ENCODE data around the gene SSBP3. TPM values are rescaled to one million over a fixed set of nuclear protein-coding genes. Genes with fewer than 3 reads are reported as not detected.
A peak's percentile ranks its signal among the peaks of the same experiment; 100 is the strongest.

SSBP3 gene
- total RNA-seq, 4 donors from 2014 or later: 28.7 to 162 (median 37.0) TPM

- 96 to 100% methylated on average over 2 to 5 of the region's 5 CpGs for WGBS, 2 donors (ENCODE audit: low coverage in 1 of 2)
- TF ChIP-seq CTCF (IDR thresholded peaks at IDR 0.05) (no peak), EP300 (IDR thresholded peaks at IDR 0.05; ENCODE audit: low read depth) (no peak), POLR2A (IDR thresholded peaks at IDR 0.05) (no peak), POLR2AphosphoS5 (IDR thresholded peaks at IDR 0.05) (no peak)
- H3K9me3 ChIP-seq: no peaks in the 10 kb centered on the region
- in situ Hi-C loops (cut with MboI; ENCODE audit: low pct_ligation_motif_present in 1 of 4, low pct_unique_long_range_greater_than_20kb in 1 of 4, low sequenced_read_pairs in 3 of 4): no loop called here
- no peaks in the 10 kb centered on the region for H3K36me3 ChIP-seq
- no peak overlapping the region for H3K27ac ChIP-seq
- intact Hi-C loops (cut with DNase I; ENCODE audit: low total_unique reads): no loop called here
- H3K4me3 ChIP-seq: no peak overlapping the region
- DNase-seq: no peak
- H3K4me1 ChIP-seq: peaks cover 27 to 36% (median 33%) of the 10 kb centered on the region in 4 donors
- H3K27me3 ChIP-seq: no peaks in the 10 kb centered on the region
Observed at GRCh38 chr1:54302549-54302948, 103.6 kb downstream of the SSBP3 start.

GRCh38 chr1:54301497-54301896 is 104.7 kb downstream of the SSBP3 start:
- in situ Hi-C loops (cut with MboI; ENCODE audit: low pct_ligation_motif_present in 1 of 4, low pct_unique_long_range_greater_than_20kb in 1 of 4, low sequenced_read_pairs in 3 of 4) (no loop called here), intact Hi-C loops (cut with DNase I; ENCODE audit: low total_unique reads) (no loop called here)
- no peak overlapping the region for H3K27ac ChIP-seq
- WGBS, 2 donors (ENCODE audit: low coverage in 1 of 2): 57 to 88% methylated on average over 3 to 10 of the region's 10 CpGs
- H3K36me3 ChIP-seq: no peaks in the 10 kb centered on the region
- H3K27me3 ChIP-seq: no peaks in the 10 kb centered on the region
- no peak for DNase-seq
- H3K9me3 ChIP-seq: no peaks in the 10 kb centered on the region
- no peak overlapping the region for H3K4me3 ChIP-seq
- TF ChIP-seq EP300 (IDR thresholded peaks at IDR 0.05; ENCODE audit: low read depth) (no peak), POLR2AphosphoS5 (IDR thresholded peaks at IDR 0.05) (no peak), POLR2A (IDR thresholded peaks at IDR 0.05) (no peak), CTCF (IDR thresholded peaks at IDR 0.05) (no peak)
- peaks cover 36 to 45% (median 43%) of the 10 kb centered on the region in 4 donors for H3K4me1 ChIP-seq

GRCh38 chr1:54300401-54300800 is 105.8 kb downstream of the SSBP3 start:
- intact Hi-C loops (cut with DNase I; ENCODE audit: low total_unique reads): no loop called here
- TF ChIP-seq CTCF (IDR thresholded peaks at IDR 0.05): no peak
- TF ChIP-seq POLR2AphosphoS5 (IDR thresholded peaks at IDR 0.05): no peak
- no peak for TF ChIP-seq POLR2A (IDR thresholded peaks at IDR 0.05)
- TF ChIP-seq EP300 (IDR thresholded peaks at IDR 0.05; ENCODE audit: low read depth): no peak

GRCh38 chr1:54299037-54299436 is 107.2 kb downstream of the SSBP3 start:
- no peaks in the 10 kb centered on the region for H3K27me3 ChIP-seq
- H3K27ac ChIP-seq: peak overlapping the region; percentile 71 to 87 (median 86)
- no peaks in the 10 kb centered on the region for H3K36me3 ChIP-seq
- peak; percentile 82 for DNase-seq
- H3K4me1 ChIP-seq: peaks cover 36 to 65% (median 49%) of the 10 kb centered on the region in 4 donors
- H3K9me3 ChIP-seq: no peaks in the 10 kb centered on the region
- TF ChIP-seq POLR2AphosphoS5 (IDR thresholded peaks at IDR 0.05) (peak in 2 of 3 donors; percentile 18 to 43), EP300 (IDR thresholded peaks at IDR 0.05; ENCODE audit: low read depth) (no peak)
- in situ Hi-C loops (cut with MboI; ENCODE audit: low pct_ligation_motif_present in 1 of 4, low pct_unique_long_range_greater_than_20kb in 1 of 4, low sequenced_read_pairs in 3 of 4): no loop called here
- no peak overlapping the region for H3K4me3 ChIP-seq
- WGBS, 2 donors (ENCODE audit: low coverage in 1 of 2): 38% methylated on average over 5 of the region's 7 CpGs; no CpG with 5 or more reads in 1 of the 2 donors
- intact Hi-C loops (cut with DNase I; ENCODE audit: low total_unique reads): no loop called here

More at GRCh38 chr1:54300401-54300800, 105.8 kb downstream of the SSBP3 start:
- in situ Hi-C loops (cut with MboI; ENCODE audit: low pct_ligation_motif_present in 1 of 4, low pct_unique_long_range_greater_than_20kb in 1 of 4, low sequenced_read_pairs in 3 of 4): no loop called here
- no peak for DNase-seq
- Histone ChIP-seq H3K4me3 (no peak overlapping the region), H3K36me3 (no peaks in the 10 kb centered on the region), H3K4me1 (peaks cover 36 to 54% (median 47%) of the 10 kb centered on the region in 4 donors), H3K9me3 (no peaks in the 10 kb centered on the region), H3K27ac (peak overlapping the region in 1 of 4 donors; percentile 71), H3K27me3 (no peaks in the 10 kb centered on the region)
- 92 to 100% methylated on average over 5 to 7 of the region's 7 CpGs for WGBS, 2 donors (ENCODE audit: low coverage in 1 of 2)
